Middle frontal gyrus (tissue), 1 donor: ENCODE results near the gene RTN4.
"Not testable (repeated sequence)": the region's sequence is repeated elsewhere in the genome, so short reads cannot be mapped to it uniquely, and the experiment has no call there.

Experiments
- DNase-seq: peaks from one replicate; pipeline ENCODE4 v3.0.0-alpha.2; 2015; ENCODE audit warnings: low spot score; ENCODE audit errors: extremely low spot score

RTN4 gene, protein sequence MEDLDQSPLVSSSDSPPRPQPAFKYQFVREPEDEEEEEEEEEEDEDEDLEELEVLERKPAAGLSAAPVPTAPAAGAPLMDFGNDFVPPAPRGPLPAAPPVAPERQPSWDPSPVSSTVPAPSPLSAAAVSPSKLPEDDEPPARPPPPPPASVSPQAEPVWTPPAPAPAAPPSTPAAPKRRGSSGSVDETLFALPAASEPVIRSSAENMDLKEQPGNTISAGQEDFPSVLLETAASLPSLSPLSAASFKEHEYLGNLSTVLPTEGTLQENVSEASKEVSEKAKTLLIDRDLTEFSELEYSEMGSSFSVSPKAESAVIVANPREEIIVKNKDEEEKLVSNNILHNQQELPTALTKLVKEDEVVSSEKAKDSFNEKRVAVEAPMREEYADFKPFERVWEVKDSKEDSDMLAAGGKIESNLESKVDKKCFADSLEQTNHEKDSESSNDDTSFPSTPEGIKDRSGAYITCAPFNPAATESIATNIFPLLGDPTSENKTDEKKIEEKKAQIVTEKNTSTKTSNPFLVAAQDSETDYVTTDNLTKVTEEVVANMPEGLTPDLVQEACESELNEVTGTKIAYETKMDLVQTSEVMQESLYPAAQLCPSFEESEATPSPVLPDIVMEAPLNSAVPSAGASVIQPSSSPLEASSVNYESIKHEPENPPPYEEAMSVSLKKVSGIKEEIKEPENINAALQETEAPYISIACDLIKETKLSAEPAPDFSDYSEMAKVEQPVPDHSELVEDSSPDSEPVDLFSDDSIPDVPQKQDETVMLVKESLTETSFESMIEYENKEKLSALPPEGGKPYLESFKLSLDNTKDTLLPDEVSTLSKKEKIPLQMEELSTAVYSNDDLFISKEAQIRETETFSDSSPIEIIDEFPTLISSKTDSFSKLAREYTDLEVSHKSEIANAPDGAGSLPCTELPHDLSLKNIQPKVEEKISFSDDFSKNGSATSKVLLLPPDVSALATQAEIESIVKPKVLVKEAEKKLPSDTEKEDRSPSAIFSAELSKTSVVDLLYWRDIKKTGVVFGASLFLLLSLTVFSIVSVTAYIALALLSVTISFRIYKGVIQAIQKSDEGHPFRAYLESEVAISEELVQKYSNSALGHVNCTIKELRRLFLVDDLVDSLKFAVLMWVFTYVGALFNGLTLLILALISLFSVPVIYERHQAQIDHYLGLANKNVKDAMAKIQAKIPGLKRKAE

DNA sequence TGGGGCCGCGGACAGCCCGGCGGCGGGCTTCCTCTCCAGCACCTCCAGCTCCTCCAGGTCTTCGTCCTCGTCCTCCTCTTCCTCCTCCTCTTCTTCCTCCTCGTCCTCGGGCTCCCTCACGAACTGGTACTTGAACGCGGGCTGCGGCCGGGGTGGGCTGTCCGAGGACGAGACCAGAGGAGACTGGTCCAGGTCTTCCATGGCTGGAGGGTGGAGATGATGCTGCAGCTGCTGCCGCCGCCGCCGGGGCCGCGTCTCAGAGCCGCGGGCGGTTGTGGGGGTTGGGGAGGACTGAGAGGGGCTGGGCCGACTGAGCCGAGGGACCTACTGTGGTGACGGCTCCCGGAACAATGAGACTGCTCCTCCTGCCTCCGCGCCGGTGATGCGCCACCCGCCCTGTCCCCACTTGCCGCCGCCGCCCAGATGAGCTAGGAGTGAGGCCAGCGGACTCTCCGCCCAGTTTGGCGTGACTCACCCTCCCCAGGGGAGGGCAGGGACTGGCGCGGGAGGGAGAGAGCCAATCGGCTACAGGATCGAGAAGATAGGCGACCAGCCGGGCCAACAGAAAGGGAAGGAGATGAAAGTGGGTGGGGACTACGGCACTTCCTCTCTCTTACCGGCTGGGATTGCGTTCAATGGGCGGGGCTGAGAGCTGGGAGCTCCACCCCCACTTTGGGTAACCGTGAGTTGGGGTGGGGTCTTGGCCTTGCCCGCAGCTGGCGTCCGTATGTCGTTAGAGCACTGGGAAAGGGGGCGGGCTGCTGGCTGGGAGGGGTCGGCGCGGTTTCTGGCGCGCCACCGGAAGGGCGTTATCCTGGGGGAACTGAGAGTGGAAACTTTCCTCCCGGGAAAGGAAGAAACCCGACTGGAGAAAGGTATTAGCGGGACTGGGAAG lies at the start of gene RTN4:
Gene RTN4, minus strand, starts transcription at position 352 of the 895 bp plus-strand sequence. Its CDS starts 151 bp downstream, at position 201.
- DNase-seq: peak; percentile 93

- DNase-seq: no peak
Measured at GRCh38 chr2:55099493-55099877, 49.2 kb upstream of the RTN4 start.

GRCh38 chr2:55097461-55098410 lies 47.5 kb upstream of the RTN4 start:
- DNase-seq: no peak

GRCh38 chr2:55097082-55097460 lies 46.8 kb upstream of the RTN4 start:
- no peak for DNase-seq

GRCh38 chr2:55096586-55096985 lies 46.3 kb upstream of the RTN4 start:
- no peak for DNase-seq

DNA sequence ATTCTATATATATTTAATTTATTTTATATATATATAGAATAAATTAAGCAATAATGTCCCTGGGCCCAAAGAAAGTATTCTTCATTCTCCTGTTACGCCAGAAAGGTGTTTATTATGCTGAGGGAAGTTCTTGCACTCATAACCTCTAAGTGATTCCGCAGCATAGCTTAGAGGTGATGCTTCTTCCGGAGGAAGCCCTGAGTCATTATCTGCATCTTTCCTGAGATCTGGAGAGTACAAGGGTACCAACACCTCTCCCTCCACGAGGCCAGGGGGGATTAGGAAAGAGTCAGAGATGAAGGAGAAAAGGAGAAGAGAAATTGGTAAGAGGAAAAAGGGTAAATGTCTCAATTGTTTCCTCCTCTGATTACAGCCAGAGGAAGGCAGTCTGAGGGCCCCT lies 43.1 kb upstream of the RTN4 start:
- no peak for DNase-seq

DNA sequence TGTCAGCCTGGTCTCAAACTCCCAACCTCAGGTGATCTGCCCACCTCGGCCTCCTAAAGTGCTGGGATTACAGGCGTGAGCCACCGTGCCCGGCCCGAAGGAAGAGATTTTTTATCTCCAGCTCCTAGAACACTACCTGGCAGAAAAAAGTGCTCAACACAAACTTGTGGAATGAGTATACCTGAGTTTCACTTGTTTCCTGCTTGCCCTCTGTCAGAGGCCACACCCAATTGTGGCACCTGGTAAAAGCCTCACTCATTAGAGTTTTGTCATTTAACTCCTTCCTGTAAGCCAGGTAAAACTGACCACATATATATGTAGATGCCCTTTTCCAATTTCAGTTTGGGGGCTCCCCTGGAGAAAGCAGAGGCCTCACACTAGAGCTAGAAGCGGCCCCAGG lies 42.2 kb upstream of the RTN4 start:
- DNase-seq: no peak

DNA sequence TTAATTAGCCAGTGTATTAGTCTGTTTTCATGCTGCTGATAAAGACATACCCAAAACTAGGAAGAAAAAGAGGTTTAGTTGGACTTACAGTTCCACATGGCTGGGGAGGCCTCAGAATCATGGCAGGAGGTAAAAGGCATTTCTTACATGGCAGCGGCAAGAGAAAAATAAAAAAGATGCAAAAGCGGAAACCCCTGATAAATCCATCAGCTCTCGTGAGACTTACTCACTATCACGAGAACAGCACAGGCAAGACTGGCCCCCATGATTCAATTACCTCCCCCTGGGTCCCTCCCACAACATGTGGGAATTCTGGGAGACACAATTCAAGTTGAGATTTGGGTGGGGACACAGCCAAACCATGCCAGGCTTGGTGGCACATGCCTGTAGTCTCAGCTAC lies 41.4 kb upstream of the RTN4 start:
- DNase-seq: not testable (repeated sequence)

- no peak for DNase-seq
Measured at GRCh38 chr2:55090702-55091101, 40.5 kb upstream of the RTN4 start.

DNA sequence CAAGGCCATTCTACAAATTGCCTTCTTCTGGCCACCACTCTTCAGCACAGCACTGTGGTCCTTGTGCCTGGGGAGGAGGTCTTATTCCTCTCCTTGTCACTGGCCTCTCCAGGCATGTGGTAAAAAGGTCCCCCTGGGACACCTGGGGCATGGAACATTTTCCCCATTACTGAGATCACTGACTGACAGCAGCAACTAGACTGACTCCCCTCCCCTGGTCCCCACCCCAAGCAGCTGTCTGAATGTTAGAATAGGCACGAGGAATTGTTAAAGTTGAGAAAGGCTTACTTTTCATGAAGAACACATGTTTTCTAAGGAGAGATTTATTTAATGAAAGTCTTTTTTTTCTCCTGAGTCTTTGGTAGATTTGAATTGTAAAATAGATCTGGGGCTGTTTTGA lies 39.5 kb upstream of the RTN4 start:
- DNase-seq: no peak

DNA sequence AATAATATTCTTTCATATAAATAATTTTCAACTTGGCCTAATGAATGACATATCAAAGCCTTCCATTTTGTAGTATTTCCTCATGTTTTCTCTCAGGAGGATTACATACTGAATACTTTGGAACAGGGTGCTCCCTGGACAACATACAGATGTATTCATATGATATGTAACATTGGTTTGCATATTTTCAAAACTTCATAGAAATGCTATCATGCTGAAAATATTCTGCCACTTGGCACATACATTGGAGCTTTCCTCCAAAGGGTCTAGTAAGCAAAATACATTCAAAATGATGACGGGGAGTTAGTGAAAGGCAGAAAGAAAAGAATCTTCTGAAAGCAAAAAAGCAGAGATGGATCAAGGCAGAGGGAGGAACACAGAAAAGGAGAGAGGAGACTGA lies 38.1 kb upstream of the RTN4 start:
- no peak for DNase-seq

GRCh38 chr2:55087936-55088335 lies 37.7 kb upstream of the RTN4 start:
- DNase-seq: no peak

GRCh38 chr2:55087501-55087900 lies 37.2 kb upstream of the RTN4 start:
- no peak for DNase-seq

GRCh38 chr2:55085113-55086040 lies 35.1 kb upstream of the RTN4 start:
- no peak for DNase-seq

DNA sequence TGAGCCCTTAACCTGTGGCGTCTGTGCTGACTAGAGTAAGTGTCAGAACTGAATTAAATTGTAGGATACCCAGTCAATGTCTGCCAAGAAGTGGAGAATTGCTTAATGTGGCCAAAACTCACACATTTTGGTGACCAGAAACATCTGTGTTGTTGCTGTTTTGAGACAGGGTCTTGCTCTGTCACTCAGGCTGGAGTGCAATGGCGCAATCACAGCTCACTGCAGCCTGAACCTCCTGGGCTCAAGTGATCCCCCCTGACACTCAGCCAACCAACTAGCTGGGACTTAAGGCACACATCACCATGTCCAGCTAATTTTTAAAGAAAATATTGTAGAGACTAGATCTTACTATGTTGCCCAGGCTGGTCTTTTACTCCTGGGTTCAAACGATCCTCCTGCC lies 34.4 kb upstream of the RTN4 start:
- DNase-seq: no peak

GRCh38 chr2:55080204-55080738 lies 30.0 kb upstream of the RTN4 start:
- DNase-seq: no peak

- no peak for DNase-seq
Measured at GRCh38 chr2:55078956-55079355, 28.7 kb upstream of the RTN4 start.

DNA sequence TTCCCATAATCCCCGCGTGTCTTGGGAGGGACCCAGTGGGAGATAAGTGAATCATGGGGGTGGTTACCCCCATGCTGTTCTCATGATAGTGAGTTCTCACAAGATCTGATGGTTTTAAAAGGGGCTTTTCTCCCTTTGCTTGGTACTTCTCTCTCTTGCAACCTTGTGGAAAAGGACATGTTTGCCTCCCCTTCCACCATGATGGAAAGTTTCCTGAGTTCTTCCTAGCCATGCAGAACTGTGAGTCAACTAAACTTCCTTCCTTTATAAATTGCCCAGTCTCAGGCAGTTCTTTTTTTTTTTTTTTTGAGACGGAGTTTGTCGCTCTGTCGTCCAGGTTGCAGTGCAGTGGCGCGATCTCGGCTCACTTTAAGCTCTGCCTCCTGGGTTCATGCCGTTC lies 26.5 kb upstream of the RTN4 start:
- DNase-seq: no peak
